GM21619 (cell line): Measurements from ENCODE around the gene RERE.

Experiments used
- ATAC-seq: cut with Tn5 transposase; IDR thresholded peaks from one replicate; pipeline ENCODE4 v1.9.1; 2021; ENCODE audit not compliant: unreplicated experiment

RERE gene

GRCh38 chr1:8376358-8376840 is 441.0 kb downstream of the RERE start:
- no peak for ATAC-seq

GRCh38 chr1:8374812-8375211 is 442.6 kb downstream of the RERE start:
- no peak for ATAC-seq

GRCh38 chr1:8374356-8374755 is 443.1 kb downstream of the RERE start:
- ATAC-seq: no peak

- ATAC-seq: no peak
These were observed 443.7 kb downstream of the RERE start for GRCh38 chr1:8373581-8374241.

GRCh38 chr1:8373125-8373524 is 444.3 kb downstream of the RERE start:
- ATAC-seq: no peak

- ATAC-seq: no peak
These were observed 446.0 kb downstream of the RERE start for GRCh38 chr1:8371372-8371991.

- no peak for ATAC-seq
These were observed 446.5 kb downstream of the RERE start for GRCh38 chr1:8370905-8371315.

- ATAC-seq: no peak
These were observed 447.2 kb downstream of the RERE start for GRCh38 chr1:8370046-8370881.

- no peak for ATAC-seq
These were observed 448.3 kb downstream of the RERE start for GRCh38 chr1:8368956-8369639.

- ATAC-seq: no peak
These were observed 449.8 kb downstream of the RERE start for GRCh38 chr1:8367571-8368194.

- ATAC-seq: no peak
These were observed 451.6 kb downstream of the RERE start for GRCh38 chr1:8365661-8366362.

- no peak for ATAC-seq
These were observed 452.7 kb downstream of the RERE start for GRCh38 chr1:8364528-8365442.

- no peak for ATAC-seq
These were observed 453.6 kb downstream of the RERE start for GRCh38 chr1:8363767-8364301.

- ATAC-seq: no peak
These were observed 454.2 kb downstream of the RERE start for GRCh38 chr1:8363186-8363766.

GRCh38 chr1:8362701-8363101 is 454.7 kb downstream of the RERE start:
- ATAC-seq: no peak

- no peak for ATAC-seq
These were observed 456.1 kb downstream of the RERE start for GRCh38 chr1:8361198-8361849.

GRCh38 chr1:8360493-8361197 is 456.8 kb downstream of the RERE start:
- no peak for ATAC-seq
